Upper lobe of left lung (tissue), 4 donors: ENCODE data around the gene ACBD6.

Experiments
- CTCF ChIP-seq, 6 experiments: fragments of 450-650 bp in 4 of 6; fragments of 200-600 bp in 2 of 6; sonication (generic) in 2 of 6; IDR thresholded peaks; one replicate each; pipeline ENCODE4 v1.5.1; 2016 to 2019; ENCODE audit warnings: antibody characterized with exemption in 6 of 6
- EP300 ChIP-seq, 4 donors: sonication (generic); formaldehyde crosslinking; IDR thresholded peaks; one replicate each; pipeline ENCODE4 v1.5.1; 2017; ENCODE audit warnings: antibody characterized with exemption in 4 of 4, control low read depth in 2 of 4
- POLR2A ChIP-seq, 4 donors: fragments of 450-650 bp; IDR thresholded peaks; one replicate each; pipeline ENCODE4 v1.5.1; 2016 to 2017; ENCODE audit warnings: antibody characterized with exemption in 4 of 4, mild to moderate bottlenecking in 2 of 4
- POLR2AphosphoS5 ChIP-seq, 2 donors: sonication (generic); formaldehyde crosslinking; IDR thresholded peaks; one replicate each; pipeline ENCODE4 v1.5.1; 2017; ENCODE audit warnings: antibody characterized with exemption in 2 of 2

DNA sequence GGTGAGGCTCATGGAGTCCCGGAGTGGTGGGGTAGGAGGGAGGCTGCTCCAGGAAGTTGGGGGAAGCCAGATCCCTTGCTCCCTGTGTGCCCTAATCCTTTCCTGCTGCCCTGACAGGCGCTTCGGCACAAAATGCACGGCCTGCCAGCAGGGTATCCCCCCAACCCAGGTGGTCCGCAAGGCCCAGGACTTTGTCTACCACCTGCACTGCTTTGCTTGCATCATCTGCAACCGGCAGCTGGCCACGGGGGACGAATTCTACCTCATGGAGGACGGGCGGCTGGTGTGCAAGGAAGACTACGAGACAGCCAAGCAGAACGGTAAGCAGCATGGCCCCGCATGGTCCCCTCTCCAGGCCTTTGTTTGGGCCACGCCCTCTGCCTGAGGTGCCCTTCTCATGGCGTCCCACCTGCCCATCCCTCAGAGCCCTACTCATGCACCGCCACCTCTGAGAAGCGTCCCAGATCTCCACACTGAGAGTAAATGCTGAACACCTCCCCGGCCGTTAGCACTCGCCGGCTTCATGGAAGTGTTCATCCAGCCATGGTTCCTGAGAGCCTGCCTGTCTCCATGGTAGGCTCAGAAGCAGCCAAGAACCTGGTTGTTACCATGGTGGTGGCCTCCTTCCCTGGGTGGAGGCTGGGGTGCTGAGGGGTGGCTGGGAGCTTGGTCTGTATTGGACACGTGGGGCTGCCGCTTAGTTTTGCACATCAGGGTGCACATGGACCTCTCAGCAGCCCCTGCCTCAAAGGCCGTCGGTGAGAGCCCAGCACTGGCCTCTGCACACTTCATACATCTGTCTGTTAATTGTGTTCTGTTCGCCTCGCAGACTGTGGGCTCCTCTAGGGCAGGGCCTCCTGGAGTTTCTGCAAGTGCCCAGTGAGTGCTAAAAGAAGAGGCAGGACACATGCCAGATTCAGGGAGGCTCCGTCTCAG lies 235.8 kb downstream of the ACBD6 start:
- TF ChIP-seq CTCF (IDR thresholded peaks at IDR 0.05): no peak
- TF ChIP-seq POLR2AphosphoS5 (IDR thresholded peaks at IDR 0.05): no peak
- TF ChIP-seq EP300 (IDR thresholded peaks at IDR 0.05): no peak
- no peak for TF ChIP-seq POLR2A (IDR thresholded peaks at IDR 0.05)
